Measurements from ENCODE around the gene SBSN. TPM values are rescaled to one million over a fixed set of nuclear protein-coding genes. Genes with fewer than 3 reads are reported as not detected.

SBSN gene
- total and polyA plus RNA-seq, 10 of the 15 experiments (the other 5 are each of a cell fraction or from before 2014, with no cell fraction given): 0.09 TPM; not detected in 9

DNA sequence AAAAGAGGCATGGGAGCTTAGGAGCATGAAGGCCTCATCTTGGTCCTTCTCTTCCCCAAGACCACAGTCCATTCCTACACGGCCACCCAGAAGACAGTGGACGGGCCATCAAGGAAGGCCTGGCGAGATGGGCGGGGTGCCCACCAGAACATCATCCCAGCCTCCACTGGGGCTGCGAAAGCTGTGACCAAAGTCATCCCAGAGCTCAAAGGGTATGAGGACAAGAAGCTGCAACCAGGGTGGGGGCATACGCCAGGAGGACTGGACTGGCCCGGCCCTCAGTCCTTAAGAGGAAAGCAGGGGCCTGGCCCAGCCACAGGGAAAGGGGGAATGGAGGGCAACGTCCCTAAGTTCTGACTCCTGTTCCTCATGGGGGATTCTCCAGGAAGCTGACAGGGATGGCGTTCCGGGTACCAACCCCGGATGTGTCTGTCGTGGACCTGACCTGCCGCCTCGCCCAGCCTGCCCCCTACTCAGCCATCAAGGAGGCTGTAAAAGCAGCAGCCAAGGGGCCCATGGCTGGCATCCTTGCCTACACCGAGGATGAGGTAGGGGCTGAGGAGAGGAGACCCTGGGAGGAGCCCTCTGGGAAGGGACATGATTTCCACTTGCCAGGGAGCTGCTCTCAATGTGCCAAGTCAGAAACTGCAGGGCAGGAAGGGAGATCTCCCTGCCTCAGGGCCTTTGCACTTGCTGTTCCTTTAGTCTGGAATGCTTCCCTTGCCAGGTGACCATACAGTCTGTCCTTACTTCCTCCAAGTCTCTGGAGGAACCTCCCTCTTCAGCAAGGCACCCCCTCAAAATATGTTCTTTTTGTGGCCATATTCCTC is 15.4 kb upstream of the SBSN start:
- ChIA-PET POLR2A (interaction anchor here (0.6 to 1.5 kb wide), 2 partner anchors 33 to 119 kb away, joined by 3 read pairs; no protein-coding TSS in a partner anchor), RAD21 (ENCODE audit: unreplicated experiment) (interaction anchor here (1.5 kb wide), 1 partner anchor 33 kb away, joined by 5 read pairs; no protein-coding TSS in a partner anchor), SMC1A (ENCODE audit: uncharacterized antibody, unreplicated experiment) (interaction anchor here (1.6 kb wide), 1 partner anchor 10 kb away, joined by 3 read pairs; no protein-coding TSS in a partner anchor), CTCF (interaction anchor here (2.7 kb wide), 1 partner anchor 34 kb away, joined by 24 read pairs; no protein-coding TSS in a partner anchor)
- Histone ChIP-seq H3K27ac (ENCODE audit: control insufficient read depth, insufficient read depth) (no peak overlapping the region), H3K9me3 (replicated peaks; ENCODE audit: control insufficient read depth, insufficient read depth, low read length) (no peaks in the 10 kb centered on the region), H3K4me2 (ENCODE audit: control insufficient read depth, insufficient read depth) (no peak overlapping the region; the same call in 1 of the 2 replicates), H3K9ac (ENCODE audit: control insufficient read depth, insufficient read depth, low read length) (no peak overlapping the region), H4K20me1 (ENCODE audit: control insufficient read depth, insufficient read depth) (no peaks in the 10 kb centered on the region), H2AFZ (ENCODE audit: control insufficient read depth, low read depth, low read length) (no peak overlapping the region), H3K4me3 (no peak overlapping the region), H3K36me3 (ENCODE audit: control insufficient read depth in 2 of 2, insufficient read depth in 2 of 2, low read length in 1 of 2) (peaks cover 0 to 2% of the 10 kb centered on the region in 2 experiments; a peak in 2 of 4 replicates), H3K4me1 (ENCODE audit: control insufficient read depth, insufficient read depth, low read length) (peaks cover 31% of the 10 kb centered on the region), H3K79me2 (ENCODE audit: control insufficient read depth, insufficient read depth, low read length) (peaks cover 18% of the 10 kb centered on the region), H3K27me3 (replicated peaks in 1 of 2; ENCODE audit: control insufficient read depth in 2 of 2, insufficient read depth in 2 of 2, low read length in 1 of 2) (no peaks in the 10 kb centered on the region)
- DNase-seq (ENCODE audit: low read depth, low spot score): no peak
- no TSS peak for BruUV-seq (replicated peaks)
- in situ Hi-C loops (cut with MboI): no loop called here
- no peak for ATAC-seq
- no peak for FAIRE-seq
- intact Hi-C loops (cut with micrococcal nuclease; ENCODE audit: unreplicated experiment): loop anchor here (2.0 kb wide), 1 partner anchor 33 kb away; no protein-coding TSS in a partner anchor
- no peak for TF ChIP-seq TARDBP (IDR thresholded peaks at IDR 0.05; ENCODE audit: borderline replicate concordance)
- TF ChIP-seq FOXK2 (IDR thresholded peaks at IDR 0.05): no peak
- TF ChIP-seq CEBPB (IDR thresholded peaks at IDR 0.05; ENCODE audit: borderline replicate concordance in 1 of 2, low read depth in 2 of 2, low read length in 2 of 2): no peak
- TF ChIP-seq IKZF1 (conservative IDR thresholded peaks at IDR 0.05): no peak
- no peak for TF ChIP-seq SUPT20H (IDR thresholded peaks at IDR 0.05; ENCODE audit: borderline replicate concordance, control insufficient read depth, low read depth, low read length)
- TF ChIP-seq KLF5 (IDR thresholded peaks at IDR 0.05; ENCODE audit: partially characterized antibody): no peak
- no peak for TF ChIP-seq ASH2L (IDR thresholded peaks at IDR 0.05; ENCODE audit: borderline replicate concordance, low read depth)
- 90% methylated on average over 15 of the region's 15 CpGs for WGBS (ENCODE audit: insufficient coverage, insufficient replicate concordance, low lambda C conversion rate, missing lambda C conversion rate)

All from GM12878 (cell line).